Activated T-helper 9 cell treated with anti-CD3 and anti-CD28 coated beads, Interleukin-2, amount 50 U/mL, for 16 hours (primary cell): ENCODE data around the gene KRT20.
"Not testable (repeated sequence)": the region's sequence is repeated elsewhere in the genome, so short reads cannot be mapped to it uniquely, and the experiment has no call there.

Experiments
- DNase-seq: peaks from one replicate; pipeline ENCODE4 v3.0.0-alpha.2; 2020; ENCODE audit warnings: low read depth

KRT20 gene

DNA sequence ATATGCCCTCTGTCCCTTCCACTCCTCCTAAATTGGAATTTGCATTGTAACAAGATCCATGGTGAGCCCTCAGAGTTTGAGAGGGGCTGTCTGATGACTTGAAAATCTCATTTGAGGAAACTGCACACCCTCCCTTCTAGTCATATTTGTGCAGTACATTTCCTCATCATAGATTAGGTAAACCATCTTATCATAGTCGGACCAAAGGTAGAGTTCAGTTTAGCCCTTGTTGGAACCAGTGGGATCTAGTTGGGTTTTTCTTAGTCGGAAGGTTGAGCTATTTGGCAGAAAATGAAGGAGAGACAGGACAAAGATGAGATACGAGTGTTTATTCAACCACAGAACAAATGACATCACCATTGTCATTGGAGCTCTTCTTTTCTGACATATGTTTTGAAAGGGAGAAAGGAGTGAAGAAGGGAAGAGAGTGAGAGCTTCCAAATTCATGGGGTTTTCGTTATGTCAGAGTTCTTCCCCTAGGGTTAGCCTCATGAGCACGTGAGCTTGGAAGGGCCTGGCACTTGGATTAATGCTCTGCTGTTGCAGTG, 15.8 kb upstream of the KRT20 start:
- no peak for DNase-seq

DNA sequence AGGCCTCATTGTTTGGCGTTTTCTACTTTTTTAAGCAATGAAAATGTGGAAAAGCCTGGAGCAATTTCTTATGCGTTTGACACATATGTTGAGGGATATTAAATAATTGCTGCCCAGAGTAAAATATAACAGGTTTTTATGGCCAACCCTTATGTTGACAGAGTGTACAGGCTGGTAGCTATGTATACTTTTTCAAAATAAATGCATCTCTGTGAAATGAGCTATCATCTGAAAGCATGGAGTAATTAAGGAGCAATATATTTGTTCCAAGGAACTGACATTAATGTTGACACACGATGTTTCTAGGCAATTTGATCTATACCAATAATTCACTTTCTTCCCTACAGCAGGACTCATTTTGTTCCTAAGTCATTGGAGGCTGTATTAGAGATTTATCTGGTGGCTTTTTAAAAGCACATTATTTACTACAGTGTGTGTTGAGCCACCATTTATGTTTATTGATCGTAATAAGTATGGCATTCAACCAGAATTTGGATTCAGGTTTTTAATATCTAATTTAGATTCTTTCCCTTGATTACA, 11.9 kb upstream of the KRT20 start:
- no peak for DNase-seq

DNA sequence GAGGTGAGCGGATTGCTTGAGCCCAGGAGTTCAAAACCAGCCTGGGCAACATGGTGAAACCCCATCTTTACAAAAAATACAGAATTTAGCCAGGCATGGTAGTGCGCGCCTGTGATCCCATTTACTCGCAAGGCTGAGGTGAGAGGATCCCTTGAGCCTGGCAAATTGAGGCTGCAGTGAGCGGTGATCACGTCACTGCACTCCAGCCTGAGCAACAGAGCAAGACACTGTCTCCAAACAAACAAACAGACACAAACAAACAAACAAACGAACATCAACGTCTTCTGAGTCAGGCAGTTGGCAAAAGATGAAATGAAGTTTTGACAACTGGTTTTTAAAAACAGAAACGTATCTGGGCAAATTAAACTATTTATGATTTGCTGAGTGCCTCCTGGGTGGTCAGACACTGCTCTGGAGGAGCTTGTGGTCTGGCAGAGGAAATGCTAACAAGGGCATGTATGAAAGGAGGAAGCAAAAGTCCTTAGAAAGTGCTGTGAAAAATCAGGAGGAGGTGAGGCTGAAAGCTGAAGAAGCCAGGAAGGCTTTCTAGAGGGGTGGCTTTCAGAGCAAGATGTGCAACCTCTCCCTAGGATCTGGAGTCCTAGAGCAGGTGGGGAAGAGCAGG, 10.2 kb upstream of the KRT20 start:
- no peak for DNase-seq

DNA sequence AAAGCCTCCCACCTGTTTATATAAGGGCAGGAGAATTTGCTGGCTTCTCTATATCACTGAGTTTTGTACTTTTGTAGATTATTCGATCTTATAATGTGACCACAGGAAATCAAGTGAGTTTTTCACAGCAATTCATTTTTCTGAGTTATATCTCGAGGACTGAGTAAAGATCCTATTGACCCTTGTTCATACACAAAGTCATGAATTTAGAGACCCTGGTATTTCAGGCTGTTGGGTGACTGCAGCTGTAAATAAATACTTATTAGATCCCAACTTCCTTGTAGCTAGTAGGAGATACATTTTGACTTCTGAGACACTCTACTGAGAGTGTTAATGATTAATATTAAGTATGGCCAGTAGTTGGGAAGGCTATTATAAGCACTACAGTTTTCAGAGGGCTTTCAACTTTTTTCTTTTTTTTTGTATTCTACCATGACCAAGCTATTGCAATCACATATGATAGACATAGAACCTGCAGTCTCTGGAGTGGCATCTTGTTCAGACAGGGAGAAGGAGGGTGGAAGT, 3.2 kb upstream of the KRT20 start:
- no peak for DNase-seq

DNA sequence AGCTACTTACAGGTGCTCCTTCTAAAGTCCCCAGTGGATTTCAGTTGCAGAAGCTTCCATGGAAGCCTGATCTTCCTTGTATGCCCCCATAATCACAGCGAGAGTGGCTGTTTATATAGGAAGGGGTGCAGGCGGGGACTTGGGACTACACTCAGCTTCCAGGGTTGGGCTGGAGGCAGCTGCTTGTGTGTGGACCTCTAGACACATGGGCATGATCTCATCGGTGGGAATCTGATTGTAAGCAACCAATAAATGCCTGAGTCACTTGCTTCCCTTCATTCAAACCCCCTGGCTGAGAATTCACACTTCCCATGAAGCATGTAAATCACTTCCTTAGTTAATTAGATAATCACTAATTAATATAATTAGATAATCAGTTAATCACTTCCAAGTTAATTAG, 1.0 kb upstream of the KRT20 start:
- DNase-seq: no peak

DNA sequence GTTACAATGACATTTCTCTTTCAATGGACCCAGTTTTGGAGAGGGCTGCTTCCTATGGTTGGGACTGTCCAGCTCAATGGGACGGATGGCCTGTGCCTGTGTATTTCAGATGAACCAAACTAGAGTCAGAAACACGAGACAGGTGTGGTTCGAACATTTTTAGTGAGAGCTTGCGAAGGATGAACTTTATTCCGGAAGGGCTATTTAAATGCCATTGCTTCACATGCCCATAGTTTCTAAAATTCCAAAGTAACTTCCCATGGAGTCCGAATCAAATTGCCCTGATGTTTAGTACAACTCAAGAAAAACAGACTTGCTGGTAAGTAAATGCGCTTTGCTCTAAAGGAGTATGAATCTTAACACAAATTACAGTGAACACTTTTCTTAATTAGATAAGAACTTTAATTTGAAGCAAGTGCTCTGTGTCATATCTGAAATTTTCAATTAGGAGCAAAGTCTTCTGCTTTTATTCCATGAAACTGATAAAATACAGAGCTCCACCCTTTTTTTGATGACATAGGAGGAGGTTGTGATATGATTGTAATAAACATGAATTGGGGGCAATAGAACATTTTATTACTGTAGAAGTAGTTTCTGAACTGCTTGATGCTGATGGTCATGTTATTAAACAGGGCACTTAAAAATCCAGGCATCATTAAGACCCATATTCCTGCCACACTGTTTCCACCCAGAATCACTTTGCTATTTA, 1.3 kb downstream of the KRT20 start:
- DNase-seq: no peak

DNA sequence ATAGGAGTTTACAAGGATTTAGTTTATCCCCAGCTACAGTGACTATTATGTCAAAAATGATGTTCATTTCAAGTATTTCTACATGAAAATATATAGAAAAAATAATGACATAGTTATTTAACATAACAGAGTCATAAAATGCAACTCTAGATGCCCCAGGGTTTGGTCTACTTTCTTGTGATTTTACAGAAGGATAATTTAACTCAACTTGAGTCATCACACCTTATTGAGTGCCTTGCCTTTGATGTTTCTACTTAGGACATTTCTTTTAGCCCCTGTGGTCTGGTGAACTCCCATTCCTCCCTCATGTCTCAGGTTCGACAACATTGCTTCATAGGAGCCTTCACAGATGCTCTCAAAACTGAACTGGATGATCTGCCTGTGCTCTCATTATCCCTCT, 2.0 kb downstream of the KRT20 start:
- DNase-seq: no peak

DNA sequence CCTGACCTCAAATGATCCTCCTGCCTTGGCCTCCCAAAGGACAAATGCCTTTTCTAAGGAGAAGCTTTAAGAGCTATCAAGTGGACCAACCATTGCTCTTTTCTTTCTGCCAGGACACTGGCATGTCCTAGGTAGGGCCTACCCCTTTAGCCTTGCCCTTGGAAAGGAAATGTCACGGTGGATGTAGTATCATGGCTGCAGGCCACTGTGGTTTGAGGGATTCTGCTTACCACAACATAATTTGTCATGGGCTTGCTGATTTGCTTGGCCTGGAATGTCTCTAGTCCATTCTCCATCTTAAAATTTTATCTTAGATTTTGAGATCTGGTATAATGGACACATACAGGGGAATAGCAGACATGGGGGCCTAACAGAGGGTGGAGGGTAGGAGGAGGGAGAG, 6.0 kb downstream of the KRT20 start:
- no peak for DNase-seq

DNA sequence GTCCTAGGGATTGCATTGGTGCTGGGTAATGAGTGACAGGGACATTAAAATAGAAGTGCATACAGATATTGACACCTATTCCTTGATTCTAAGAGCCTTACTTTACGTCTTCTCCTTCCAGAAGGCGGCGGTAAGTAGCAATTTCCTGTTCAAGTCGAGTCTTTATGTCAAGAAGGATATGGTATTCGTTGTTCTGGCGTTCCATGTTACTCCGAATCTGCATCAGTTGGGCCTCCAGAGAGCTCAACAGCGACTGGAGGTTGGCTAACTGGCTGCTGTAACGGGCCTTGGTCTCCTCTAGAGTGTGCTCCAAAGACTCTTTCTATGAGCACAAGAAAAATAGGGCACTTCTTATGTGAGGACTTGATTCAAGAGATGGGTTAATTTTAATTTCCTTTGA, 7.0 kb downstream of the KRT20 start:
- no peak for DNase-seq

DNA sequence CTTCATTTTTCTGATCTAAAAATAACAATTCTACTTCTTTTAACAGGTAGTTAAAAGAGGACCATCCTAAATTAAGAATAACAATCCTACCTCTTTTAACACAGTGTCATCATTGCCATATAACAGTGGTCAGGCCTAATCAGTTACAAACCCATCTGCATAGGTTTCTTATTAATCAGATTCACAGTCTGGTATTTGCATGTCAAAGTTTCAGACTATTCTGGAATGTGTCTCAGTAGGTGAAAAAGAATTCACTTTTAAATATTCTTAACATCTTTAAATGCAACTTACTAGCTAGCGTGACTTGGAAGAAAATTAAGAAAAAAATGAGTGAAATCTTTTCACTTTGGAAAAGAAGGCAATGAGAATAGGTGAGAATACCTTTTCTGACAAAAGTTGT, 11.2 kb downstream of the KRT20 start:
- DNase-seq: no peak

DNA sequence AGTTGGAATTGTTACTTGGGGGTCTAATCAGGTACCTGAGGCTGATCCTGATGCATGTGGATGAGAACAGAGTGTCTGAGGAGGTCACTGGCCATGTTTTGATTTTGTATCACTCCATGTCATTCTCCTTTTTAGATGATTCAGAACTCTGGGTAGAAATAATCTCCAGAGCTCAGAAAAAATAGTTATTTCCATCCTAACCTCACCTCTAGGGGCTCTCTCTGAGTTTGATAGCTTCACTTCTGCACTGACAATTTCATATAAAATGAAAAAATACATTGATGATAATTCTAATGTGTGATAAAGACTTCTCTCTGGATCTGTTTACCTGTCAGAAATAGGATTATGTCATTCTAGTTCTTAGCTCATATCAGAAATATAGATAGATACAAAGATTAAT, 11.8 kb downstream of the KRT20 start:
- no peak for DNase-seq

DNA sequence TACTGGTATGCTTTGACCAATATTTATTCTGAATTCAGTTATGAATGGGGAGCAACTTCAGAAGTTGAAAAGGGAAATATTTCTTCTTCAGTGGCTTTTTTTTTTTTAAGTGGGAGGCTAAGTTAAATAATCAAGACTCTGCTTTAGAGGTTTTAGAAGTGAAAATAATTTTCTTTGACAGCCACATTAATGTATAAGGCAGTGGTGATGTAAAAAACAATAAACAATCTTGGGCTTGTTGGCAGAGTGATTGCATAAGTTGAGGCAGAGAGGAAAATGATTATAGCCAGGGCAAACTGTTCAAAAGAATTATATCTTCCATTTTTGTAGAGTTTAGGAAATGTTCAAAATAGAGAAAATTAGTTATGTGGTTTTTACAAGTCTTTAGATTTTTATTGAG, 12.6 kb downstream of the KRT20 start:
- DNase-seq: no peak

DNA sequence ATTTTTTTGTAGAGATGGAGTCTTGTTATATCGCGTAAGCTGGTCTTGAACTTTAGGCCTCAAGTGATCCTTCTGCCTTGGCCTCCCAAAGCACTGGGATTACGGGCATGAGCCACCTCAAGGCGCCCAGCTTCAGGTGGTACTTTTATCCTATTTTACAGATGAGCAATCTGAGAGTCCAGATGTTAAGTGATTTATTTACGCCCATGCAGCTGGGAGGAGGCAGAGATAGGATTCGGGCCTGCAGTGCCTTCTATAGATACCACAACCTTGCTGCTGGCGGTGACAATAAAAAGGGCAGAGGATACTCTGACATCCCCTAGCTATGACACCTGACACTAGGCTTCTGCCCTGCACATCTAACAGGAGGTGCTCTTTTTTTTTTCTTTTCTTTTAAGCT, 13.7 kb downstream of the KRT20 start:
- no peak for DNase-seq

DNA sequence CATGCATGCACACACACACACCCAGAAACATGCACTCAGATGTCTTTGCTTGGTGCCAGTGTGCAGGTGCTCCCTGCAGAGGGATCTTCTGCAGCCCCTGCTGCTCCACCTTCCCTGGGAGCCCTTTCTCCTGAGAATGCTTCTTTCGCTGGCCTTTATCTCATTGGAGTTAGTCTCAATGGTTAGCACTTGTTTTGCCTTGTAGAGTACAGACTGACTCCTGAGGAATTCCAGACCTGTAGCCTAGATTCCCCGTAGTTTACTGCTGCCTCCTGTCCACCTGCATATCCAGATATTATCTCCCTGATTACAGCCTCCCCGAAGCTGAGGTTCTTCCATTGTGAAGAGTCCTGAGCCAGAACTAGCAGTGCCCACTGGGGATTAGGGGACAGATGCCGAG, 14.9 kb downstream of the KRT20 start:
- no peak for DNase-seq

DNA sequence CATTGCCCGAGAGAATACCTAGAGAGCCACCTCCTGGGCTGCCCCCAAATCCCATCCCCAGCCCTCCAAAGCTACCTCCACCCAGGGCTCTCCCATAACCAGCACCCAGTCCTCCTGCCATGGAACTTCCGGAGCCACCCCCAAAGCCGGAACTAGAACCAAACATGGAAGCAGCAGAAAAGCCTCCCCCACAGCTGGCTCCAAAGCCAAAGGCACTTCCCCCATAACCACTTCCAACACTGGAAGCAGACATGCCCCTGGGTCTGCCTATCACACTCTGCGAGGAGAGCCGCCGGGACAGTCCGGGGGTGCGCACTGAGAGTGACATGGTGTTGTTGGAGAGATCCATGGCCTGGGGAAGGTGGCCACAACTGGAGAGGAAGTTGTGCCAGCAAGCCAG, 18.2 kb downstream of the KRT20 start, which contains the start of gene KRT12:
Gene KRT12, minus strand, starts transcription at position 386 of the 400 bp plus-strand sequence. Its CDS starts 37 bp downstream, at position 349.
- no peak for DNase-seq

DNA sequence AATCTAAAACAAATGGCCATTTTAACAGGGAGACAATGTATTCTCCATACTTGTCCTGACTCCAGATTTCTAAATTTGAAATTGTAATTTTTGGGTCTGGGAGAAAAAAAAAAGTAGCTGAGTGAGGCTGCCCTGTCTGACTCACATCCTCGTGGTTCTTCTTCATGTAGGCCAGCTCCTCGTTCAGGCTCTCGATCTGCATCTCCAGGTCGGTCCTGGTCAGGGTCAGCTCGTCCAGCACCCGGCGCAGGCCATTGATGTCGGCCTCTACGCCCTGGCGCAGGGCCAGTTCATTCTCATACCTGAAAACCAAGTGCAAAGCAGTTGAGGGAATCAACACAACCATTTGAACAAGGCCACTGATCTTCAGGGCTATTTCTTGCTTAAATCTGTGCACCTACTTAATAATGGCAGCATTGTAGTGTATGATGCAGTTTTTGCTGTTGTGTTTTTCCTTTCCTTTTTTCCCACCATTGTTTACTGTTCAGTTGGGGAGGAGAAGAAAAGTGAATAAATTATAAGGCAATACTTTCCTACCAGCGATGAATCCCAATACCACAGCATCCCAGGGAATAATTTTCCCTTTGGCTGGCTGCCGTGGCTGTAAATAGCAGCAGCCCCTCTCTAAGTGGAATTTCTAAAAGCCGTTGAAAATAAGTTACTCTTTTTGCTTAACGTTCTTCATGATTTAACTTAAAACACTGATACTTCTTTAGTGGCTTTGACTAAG, 20.2 kb downstream of the KRT20 start:
- DNase-seq: no peak

DNA sequence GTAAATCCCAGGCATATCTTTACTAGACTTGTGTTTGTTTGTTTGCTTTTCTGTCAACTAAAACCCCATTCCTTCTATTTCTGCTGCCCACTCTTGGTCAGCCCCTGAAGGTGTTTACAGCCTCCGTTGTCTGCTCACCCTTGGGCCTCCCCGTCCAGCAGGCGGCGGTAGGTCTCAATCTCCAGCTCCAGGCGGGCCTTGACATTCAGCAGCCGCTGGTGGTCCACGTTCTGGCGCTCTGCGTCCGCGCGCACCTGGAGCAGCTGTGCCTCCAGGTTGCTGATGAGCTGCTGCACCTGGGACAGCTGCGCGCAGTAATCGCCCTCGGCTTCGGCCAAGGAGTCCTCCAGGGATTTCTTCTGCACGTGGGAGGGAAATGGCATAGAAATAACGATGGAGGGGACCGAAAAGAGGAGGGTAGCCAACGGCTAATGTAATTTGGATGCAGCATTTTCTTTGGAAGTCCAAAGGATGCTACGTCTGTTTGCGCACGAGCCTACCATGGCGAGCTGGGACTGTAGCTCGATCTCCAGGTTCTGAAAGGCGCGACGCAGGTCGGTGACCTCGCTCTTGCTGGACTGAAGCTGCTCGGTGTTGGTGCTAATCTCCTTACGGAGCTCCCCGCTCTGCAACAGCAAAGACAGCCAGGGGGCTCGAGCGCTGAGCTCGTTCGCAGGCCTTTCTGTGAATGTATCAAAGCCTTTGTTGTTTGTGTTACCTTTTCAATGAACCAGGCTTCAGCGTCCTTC, 21.9 kb downstream of the KRT20 start:
- no peak for DNase-seq

DNA sequence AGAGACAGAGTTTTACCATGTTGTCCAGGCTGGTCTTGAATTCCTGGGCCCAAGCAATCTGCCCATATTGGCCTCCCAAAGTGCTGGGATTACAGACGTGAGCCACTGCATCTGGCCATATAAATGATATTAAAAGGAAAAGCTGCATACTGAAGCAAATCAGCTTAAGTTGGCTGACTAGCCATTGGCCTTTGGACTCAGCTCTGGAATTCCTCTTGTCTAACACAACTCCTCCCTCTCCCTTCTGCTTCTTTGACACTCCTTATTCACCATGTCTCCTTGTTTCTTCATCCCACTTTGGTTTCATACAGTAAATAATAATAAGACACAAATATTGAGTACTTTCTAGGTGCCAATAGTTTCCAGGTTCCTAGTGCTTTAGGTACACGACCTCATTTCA, 25.5 kb downstream of the KRT20 start:
- no peak for DNase-seq

DNA sequence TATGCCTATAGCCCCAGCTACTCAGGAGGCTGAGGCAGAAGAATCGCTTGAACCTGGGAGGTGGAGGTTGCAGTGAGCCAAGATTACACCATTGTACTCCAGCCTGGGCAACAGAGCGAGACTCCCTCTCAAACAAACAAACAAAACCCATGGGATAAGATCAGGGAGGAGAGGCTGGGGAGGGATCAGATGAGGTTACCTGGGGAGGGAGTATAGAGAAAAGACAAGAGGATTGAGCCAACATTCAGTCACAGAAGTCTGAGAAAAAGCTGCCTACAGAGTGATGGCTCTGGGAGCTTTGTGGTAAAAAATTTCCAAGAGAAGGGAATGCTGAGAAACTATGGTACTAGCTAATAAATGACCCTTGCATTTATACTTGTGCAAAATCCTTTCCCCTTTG, 26.4 kb downstream of the KRT20 start:
- not testable (repeated sequence) for DNase-seq

DNA sequence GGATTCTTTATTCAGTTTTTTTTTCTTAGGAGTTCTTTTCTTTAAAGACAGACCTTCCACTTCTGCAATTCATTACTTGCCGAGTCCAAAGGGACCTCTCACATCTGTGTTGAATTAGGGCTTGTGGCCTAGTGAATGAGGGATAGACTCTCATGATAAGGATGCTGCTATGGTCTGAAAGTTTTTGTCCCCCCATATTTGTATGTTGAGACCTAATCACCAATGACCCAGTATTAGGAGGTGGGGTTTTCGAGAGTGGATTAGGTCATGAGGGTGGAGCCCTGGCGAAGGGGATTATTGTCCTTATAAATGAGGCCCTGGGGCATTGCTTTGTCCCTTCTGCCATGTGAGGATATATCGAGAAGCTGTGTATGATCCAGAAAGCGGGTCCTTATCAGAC, 27.5 kb downstream of the KRT20 start:
- DNase-seq: no peak

DNA sequence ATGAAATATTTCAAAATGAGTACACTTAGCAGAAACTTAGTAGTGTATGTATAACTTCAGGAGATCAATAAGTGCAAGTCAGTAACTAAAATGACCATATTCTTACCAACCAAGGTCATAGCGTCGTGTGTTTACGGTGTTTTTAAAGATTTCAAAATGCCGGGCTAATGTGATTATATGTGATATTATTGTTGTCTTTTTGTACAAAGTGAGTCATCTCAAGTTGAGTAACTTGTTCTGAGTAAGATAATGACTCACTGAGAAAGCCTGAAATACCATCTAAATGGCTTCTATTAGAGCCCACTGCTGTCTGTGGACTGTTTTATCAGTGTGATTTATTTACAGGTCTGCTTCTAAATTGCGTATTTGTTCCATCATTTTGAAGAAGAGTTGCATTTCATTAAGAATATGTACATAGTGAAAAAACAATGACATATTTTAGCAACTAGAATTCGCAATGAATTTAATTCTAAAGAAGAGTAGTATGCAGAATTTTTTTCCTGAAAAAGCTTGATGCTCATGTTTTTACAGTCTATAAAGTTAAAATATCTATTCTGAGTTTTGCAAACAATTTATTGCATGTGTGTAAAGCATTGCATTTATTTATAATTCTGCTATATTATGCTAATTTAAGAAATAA, 30.7 kb downstream of the KRT20 start:
- DNase-seq: no peak
